GM19328 (cell line): ENCODE results near the gene MARF1.
A peak's percentile ranks its signal among the peaks of the same experiment; 100 is the strongest.
"Not testable (repeated sequence)": the region's sequence is repeated elsewhere in the genome, so short reads cannot be mapped to it uniquely, and the experiment has no call there.

Experiments
- ATAC-seq: cut with Tn5 transposase; IDR thresholded peaks from one replicate; pipeline ENCODE4 v1.9.1; 2021; ENCODE audit warnings: mild to moderate bottlenecking, moderate library complexity; ENCODE audit not compliant: unreplicated experiment

The MARF1 gene

GRCh38 chr16:15643048-15643945 is at the start of gene MARF1:
MARF1 (minus strand) TSS chr16:15643154; CDS start chr16:15639233, 3,921 bp downstream.
- ATAC-seq = peak; percentile 48

GRCh38 chr16:15692508-15692907 is 49.6 kb upstream of the MARF1 start:
- ATAC-seq = not testable (repeated sequence)

GRCh38 chr16:15691046-15691445 is 48.1 kb upstream of the MARF1 start:
- ATAC-seq = no peak

- ATAC-seq = no peak
These were observed 47.3 kb upstream of the MARF1 start for GRCh38 chr16:15690296-15690695.

- ATAC-seq = no peak
These were observed 46.3 kb upstream of the MARF1 start for GRCh38 chr16:15689290-15689689.

GRCh38 chr16:15686287-15686686 is 43.3 kb upstream of the MARF1 start:
- no peak for ATAC-seq

- no peak for ATAC-seq
These were observed 39.2 kb upstream of the MARF1 start for GRCh38 chr16:15682105-15682570.

GRCh38 chr16:15677447-15677846 is 34.5 kb upstream of the MARF1 start:
- ATAC-seq = no peak

- no peak for ATAC-seq
These were observed 33.6 kb upstream of the MARF1 start for GRCh38 chr16:15676506-15676905.

GRCh38 chr16:15674571-15674970 is 31.6 kb upstream of the MARF1 start:
- no peak for ATAC-seq

- ATAC-seq = no peak
These were observed 29.7 kb upstream of the MARF1 start for GRCh38 chr16:15672514-15673167.

GRCh38 chr16:15672127-15672513 is 29.2 kb upstream of the MARF1 start:
- ATAC-seq = not testable (repeated sequence)

- no peak for ATAC-seq
These were observed 28.7 kb upstream of the MARF1 start for GRCh38 chr16:15671530-15672117.

- no peak for ATAC-seq
These were observed 24.3 kb upstream of the MARF1 start for GRCh38 chr16:15667091-15667742.

GRCh38 chr16:15665107-15665506 is 22.2 kb upstream of the MARF1 start:
- no peak for ATAC-seq

GRCh38 chr16:15660203-15660601 is 17.2 kb upstream of the MARF1 start:
- ATAC-seq = no peak

- no peak for ATAC-seq
These were observed 15.6 kb upstream of the MARF1 start for GRCh38 chr16:15658556-15658955.

GRCh38 chr16:15658149-15658548 is 15.2 kb upstream of the MARF1 start:
- no peak for ATAC-seq

GRCh38 chr16:15655561-15655960 is 12.6 kb upstream of the MARF1 start:
- not testable (repeated sequence) for ATAC-seq

GRCh38 chr16:15654591-15654990 is 11.6 kb upstream of the MARF1 start:
- ATAC-seq = no peak

GRCh38 chr16:15653227-15653626 is 10.3 kb upstream of the MARF1 start:
- no peak for ATAC-seq
